ENCODE results near the gene UBE2I.
A peak's percentile ranks its signal among the peaks of the same experiment; 100 is the strongest.

UBE2I gene

GRCh38 chr16:1371054-1371978, 61.9 kb downstream of the UBE2I start:
- ChIA-PET CTCF (interaction anchor here (0.7 kb wide), 2 partner anchors 18 to 186 kb away, joined by 3 to 5 read pairs; no protein-coding TSS in a partner anchor), POLR2A (interaction anchor here (0.7 kb wide), 1 partner anchor 746 kb away, joined by 3 read pairs; no protein-coding TSS in a partner anchor)
- Histone ChIP-seq H3K36me3 (ENCODE audit: control insufficient read depth in 2 of 2, insufficient read depth in 1 of 2, low read length in 2 of 2) (peaks cover 0 to 41% of the 10 kb centered on the region in 2 experiments; a peak in 2 of 3 replicates), H3K27ac (ENCODE audit: extremely low read depth, low read depth, low read length) (no peak overlapping the region), H3K4me3 (ENCODE audit: low read depth, low read length) (no peak overlapping the region), H3K4me1 (ENCODE audit: control insufficient read depth, insufficient read depth, low read length) (no peaks in the 10 kb centered on the region), H3K9me3 (ENCODE audit: control insufficient read depth, insufficient read depth, low read depth, low read length) (no peaks in the 10 kb centered on the region)
- no peak for TF ChIP-seq ZNF416 (tag by site-specific recombination; IDR thresholded peaks at IDR 0.05)
- no peak for TF ChIP-seq ATF2 (tag by site-specific recombination; IDR thresholded peaks at IDR 0.05; ENCODE audit: low read depth)
- no peak for TF ChIP-seq ZNF585B (tag by site-specific recombination; IDR thresholded peaks at IDR 0.05)
- TF ChIP-seq ZNF544 (tag by site-specific recombination; IDR thresholded peaks at IDR 0.05) = no peak
- TF ChIP-seq ZNF830 (tag by site-specific recombination; IDR thresholded peaks at IDR 0.05; ENCODE audit: low read depth) = no peak
- no peak for TF ChIP-seq ZNF248 (tag by site-specific recombination; IDR thresholded peaks at IDR 0.05)
- TF ChIP-seq ZNF341 (tag by site-specific recombination; IDR thresholded peaks at IDR 0.05; ENCODE audit: low read depth) = peak; percentile 21; the same call in 1 of the 2 replicates
- TF ChIP-seq ZNF571 (tag by site-specific recombination; IDR thresholded peaks at IDR 0.05) = no peak
- TF ChIP-seq ZNF558 (tag by site-specific recombination; IDR thresholded peaks at IDR 0.05) = no peak

DNA sequence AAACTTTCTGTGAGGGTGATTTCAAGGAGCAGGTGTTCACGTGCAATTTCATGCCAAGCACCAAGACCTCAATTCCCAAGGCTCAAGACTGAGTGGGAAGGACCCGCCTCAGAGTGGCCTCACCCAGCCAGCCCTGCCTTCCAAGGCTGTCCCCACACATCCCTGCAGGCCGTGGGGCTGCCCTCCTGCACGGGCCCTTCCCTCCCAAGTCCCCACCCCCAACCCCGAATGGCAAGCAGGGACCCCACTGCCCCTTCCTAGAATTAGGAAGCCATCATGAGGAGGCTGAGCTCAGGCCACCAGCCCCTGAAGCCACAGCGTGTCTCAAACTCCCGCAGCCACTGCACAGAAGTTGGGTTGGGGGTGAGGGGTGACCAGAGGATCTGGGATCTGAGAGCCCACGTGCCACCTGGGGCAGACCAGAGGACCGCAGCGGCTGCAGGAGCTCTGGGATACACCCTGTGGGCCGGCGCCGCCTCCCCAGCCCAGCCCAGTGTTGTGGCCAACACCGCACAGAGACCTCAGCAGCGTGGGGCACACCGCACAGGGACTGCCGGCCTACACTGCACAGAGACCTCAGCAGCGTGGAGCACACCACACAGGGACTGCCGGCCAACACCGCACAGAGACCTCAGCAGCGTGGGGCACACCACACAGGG, 63.0 kb downstream of the UBE2I start:
- Histone ChIP-seq H3K36me3 (ENCODE audit: control insufficient read depth in 2 of 2, insufficient read depth in 1 of 2, low read length in 2 of 2) (peaks cover 0 to 33% of the 10 kb centered on the region in 2 experiments; a peak in 2 of 3 replicates), H3K9me3 (ENCODE audit: control insufficient read depth, insufficient read depth, low read depth, low read length) (no peaks in the 10 kb centered on the region), H3K4me1 (ENCODE audit: control insufficient read depth, insufficient read depth, low read length) (no peaks in the 10 kb centered on the region), H3K27ac (ENCODE audit: extremely low read depth, low read depth, low read length) (no peak overlapping the region), H3K4me3 (ENCODE audit: low read depth, low read length) (no peak overlapping the region)
- ChIA-PET CTCF (no interaction called here), POLR2A (interaction anchor here (0.7 kb wide), 1 partner anchor 748 kb away, joined by 3 read pairs; no protein-coding TSS in a partner anchor)
- TF ChIP-seq ZBTB11 (tag by site-specific recombination; conservative IDR thresholded peaks at IDR 0.05; ENCODE audit: low read depth) (no peak), ZNF174 (tag by site-specific recombination; IDR thresholded peaks at IDR 0.05) (no peak), GFI1B (tag by site-specific recombination; IDR thresholded peaks at IDR 0.05) (no peak), ZNF311 (tag by site-specific recombination; IDR thresholded peaks at IDR 0.05; ENCODE audit: borderline replicate concordance) (no peak), ZNF248 (tag by site-specific recombination; IDR thresholded peaks at IDR 0.05) (no peak), SCRT1 (tag by site-specific recombination; IDR thresholded peaks at IDR 0.05; ENCODE audit: borderline replicate concordance) (no peak), ZNF214 (tag by site-specific recombination; IDR thresholded peaks at IDR 0.05; ENCODE audit: borderline replicate concordance) (no peak)
- TF ChIP-seq, protein P1, sequence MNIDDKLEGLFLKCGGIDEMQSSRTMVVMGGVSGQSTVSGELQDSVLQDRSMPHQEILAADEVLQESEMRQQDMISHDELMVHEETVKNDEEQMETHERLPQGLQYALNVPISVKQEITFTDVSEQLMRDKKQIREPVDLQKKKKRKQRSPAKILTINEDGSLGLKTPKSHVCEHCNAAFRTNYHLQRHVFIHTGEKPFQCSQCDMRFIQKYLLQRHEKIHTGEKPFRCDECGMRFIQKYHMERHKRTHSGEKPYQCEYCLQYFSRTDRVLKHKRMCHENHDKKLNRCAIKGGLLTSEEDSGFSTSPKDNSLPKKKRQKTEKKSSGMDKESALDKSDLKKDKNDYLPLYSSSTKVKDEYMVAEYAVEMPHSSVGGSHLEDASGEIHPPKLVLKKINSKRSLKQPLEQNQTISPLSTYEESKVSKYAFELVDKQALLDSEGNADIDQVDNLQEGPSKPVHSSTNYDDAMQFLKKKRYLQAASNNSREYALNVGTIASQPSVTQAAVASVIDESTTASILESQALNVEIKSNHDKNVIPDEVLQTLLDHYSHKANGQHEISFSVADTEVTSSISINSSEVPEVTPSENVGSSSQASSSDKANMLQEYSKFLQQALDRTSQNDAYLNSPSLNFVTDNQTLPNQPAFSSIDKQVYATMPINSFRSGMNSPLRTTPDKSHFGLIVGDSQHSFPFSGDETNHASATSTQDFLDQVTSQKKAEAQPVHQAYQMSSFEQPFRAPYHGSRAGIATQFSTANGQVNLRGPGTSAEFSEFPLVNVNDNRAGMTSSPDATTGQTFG (tag by site-specific recombination; IDR thresholded peaks at IDR 0.05; ENCODE audit: borderline replicate concordance) = no peak
- TF ChIP-seq, protein P2, sequence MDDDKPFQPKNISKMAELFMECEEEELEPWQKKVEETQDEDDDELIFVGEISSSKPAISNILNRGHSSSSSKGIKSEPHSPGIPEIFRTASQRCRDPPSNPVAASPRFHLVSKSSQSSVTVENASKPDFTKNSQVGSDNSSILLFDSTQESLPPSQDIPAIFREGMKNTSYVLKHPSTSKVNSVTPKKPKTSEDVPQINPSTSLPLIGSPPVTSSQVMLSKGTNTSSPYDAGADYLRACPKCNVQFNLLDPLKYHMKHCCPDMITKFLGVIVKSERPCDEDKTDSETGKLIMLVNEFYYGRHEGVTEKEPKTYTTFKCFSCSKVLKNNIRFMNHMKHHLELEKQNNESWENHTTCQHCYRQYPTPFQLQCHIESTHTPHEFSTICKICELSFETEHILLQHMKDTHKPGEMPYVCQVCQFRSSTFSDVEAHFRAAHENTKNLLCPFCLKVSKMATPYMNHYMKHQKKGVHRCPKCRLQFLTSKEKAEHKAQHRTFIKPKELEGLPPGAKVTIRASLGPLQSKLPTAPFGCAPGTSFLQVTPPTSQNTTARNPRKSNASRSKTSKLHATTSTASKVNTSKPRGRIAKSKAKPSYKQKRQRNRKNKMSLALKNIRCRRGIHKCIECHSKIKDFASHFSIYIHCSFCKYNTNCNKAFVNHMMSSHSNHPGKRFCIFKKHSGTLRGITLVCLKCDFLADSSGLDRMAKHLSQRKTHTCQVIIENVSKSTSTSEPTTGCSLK (tag by site-specific recombination; IDR thresholded peaks at IDR 0.05) = no peak
- TF ChIP-seq, protein P3, sequence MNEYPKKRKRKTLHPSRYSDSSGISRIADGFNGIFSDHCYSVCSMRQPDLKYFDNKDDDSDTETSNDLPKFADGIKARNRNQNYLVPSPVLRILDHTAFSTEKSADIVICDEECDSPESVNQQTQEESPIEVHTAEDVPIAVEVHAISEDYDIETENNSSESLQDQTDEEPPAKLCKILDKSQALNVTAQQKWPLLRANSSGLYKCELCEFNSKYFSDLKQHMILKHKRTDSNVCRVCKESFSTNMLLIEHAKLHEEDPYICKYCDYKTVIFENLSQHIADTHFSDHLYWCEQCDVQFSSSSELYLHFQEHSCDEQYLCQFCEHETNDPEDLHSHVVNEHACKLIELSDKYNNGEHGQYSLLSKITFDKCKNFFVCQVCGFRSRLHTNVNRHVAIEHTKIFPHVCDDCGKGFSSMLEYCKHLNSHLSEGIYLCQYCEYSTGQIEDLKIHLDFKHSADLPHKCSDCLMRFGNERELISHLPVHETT (tag by site-specific recombination; IDR thresholded peaks at IDR 0.05) = no peak
- TF ChIP-seq, protein P4, sequence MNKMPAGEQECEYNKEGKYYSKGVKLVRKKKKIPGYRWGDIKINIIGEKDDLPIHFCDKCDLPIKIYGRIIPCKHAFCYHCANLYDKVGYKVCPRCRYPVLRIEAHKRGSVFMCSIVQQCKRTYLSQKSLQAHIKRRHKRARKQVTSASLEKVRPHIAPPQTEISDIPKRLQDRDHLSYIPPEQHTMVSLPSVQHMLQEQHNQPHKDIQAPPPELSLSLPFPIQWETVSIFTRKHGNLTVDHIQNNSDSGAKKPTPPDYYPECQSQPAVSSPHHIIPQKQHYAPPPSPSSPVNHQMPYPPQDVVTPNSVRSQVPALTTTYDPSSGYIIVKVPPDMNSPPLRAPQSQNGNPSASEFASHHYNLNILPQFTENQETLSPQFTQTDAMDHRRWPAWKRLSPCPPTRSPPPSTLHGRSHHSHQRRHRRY (tag by site-specific recombination; IDR thresholded peaks at IDR 0.05) = no peak

Measured in HEK293 (cell line).